Liver (tissue), 9 donors: Measurements from ENCODE around the gene POU3F4. TPM values are rescaled to one million over a fixed set of nuclear protein-coding genes. Genes with fewer than 3 reads are reported as not detected.

Experiments used
- DNase-seq: peaks from one replicate; pipeline ENCODE4 v3.0.0-alpha.2; 2017; ENCODE audit warnings: low spot score
- H3K27ac ChIP-seq, 2 donors: one replicate each; pipeline ENCODE4 v1.7.0; 2013; ENCODE audit warnings: inconsistent platforms in 2 of 2, low read length in 2 of 2, control low read depth in 1 of 2, low read depth in 1 of 2, mild to moderate bottlenecking in 1 of 2
- H3K27me3 ChIP-seq, 4 donors: one replicate each; pipeline versions ENCODE4 v1.6.1 to v1.7.0; 2013; ENCODE audit warnings: low read length in 3 of 4, inconsistent platforms in 1 of 4, mild to moderate bottlenecking in 1 of 4, moderate library complexity in 1 of 4; ENCODE audit not compliant: control insufficient read depth in 4 of 4, insufficient read depth in 4 of 4
- H3K36me3 ChIP-seq, 4 donors: one replicate each; pipeline versions ENCODE4 v1.6.1 to v1.7.0; 2013; ENCODE audit warnings: low read length in 3 of 4, mild to moderate bottlenecking in 3 of 4, low read depth in 1 of 4, moderate library complexity in 1 of 4; ENCODE audit not compliant: control insufficient read depth in 4 of 4, insufficient read depth in 3 of 4
- H3K4me1 ChIP-seq, 4 donors: one replicate each; pipeline versions ENCODE4 v1.6.1 to v1.7.0; 2013; ENCODE audit warnings: low read length in 3 of 4, mild to moderate bottlenecking in 3 of 4, moderate library complexity in 1 of 4; ENCODE audit not compliant: control insufficient read depth in 4 of 4, insufficient read depth in 4 of 4
- H3K4me3 ChIP-seq, 3 donors: one replicate each; pipeline versions ENCODE4 v1.6.1 to v1.7.0; 2013; ENCODE audit warnings: low read length in 3 of 3, control low read depth in 1 of 3, low read depth in 1 of 3, mild to moderate bottlenecking in 1 of 3
- H3K9ac ChIP-seq, 2 donors: one replicate each; pipeline ENCODE4 v1.7.0; 2013; ENCODE audit warnings: low read length in 2 of 2, mild to moderate bottlenecking in 2 of 2, moderate library complexity in 2 of 2, control low read depth in 1 of 2, low read depth in 1 of 2
- H3K9me3 ChIP-seq, 4 donors: one replicate each; pipeline versions ENCODE4 v1.6.1 to v1.7.0; 2013; ENCODE audit warnings: low read length in 3 of 4; ENCODE audit not compliant: control insufficient read depth in 4 of 4
- CTCF ChIP-seq: fragments of 150-350 bp; IDR thresholded peaks from 2 replicates; pipeline ENCODE4 v1.5.1; 2017; ENCODE audit warnings: improper control_type of control experiment, low read depth, low read length; ENCODE audit not compliant: missing input control
- EGR1 ChIP-seq, 2 donors: IDR thresholded peaks; 2 replicates each; pipeline ENCODE4 v1.6.1; 2016 to 2018; ENCODE audit warnings: antibody characterized with exemption in 2 of 2, low read depth in 2 of 2
- FOXA1 ChIP-seq: IDR thresholded peaks from 2 replicates; pipeline ENCODE4 v1.6.1; 2016; ENCODE audit warnings: antibody characterized with exemption
- HNF4A ChIP-seq, 2 donors: conservative IDR thresholded peaks; 2 replicates each; pipeline ENCODE4 v1.6.1; 2016; ENCODE audit warnings: antibody characterized with exemption in 2 of 2, mild to moderate bottlenecking in 2 of 2
- HNF4G ChIP-seq: IDR thresholded peaks from 2 replicates; pipeline ENCODE4 v1.6.1; 2016; ENCODE audit warnings: antibody characterized with exemption
- JUND ChIP-seq, 2 donors: IDR thresholded peaks; 2 replicates each; pipeline ENCODE4 v1.6.1; 2016; ENCODE audit warnings: antibody characterized with exemption in 2 of 2
- RAD21 ChIP-seq, 2 donors: IDR thresholded peaks; 2 replicates each; pipeline ENCODE4 v1.6.1; 2016; ENCODE audit warnings: antibody characterized with exemption in 2 of 2, mild to moderate bottlenecking in 2 of 2
- RXRA ChIP-seq, 2 donors: IDR thresholded peaks; 2 replicates each; pipeline ENCODE4 v1.6.1; 2017 to 2018; ENCODE audit warnings: antibody characterized with exemption in 2 of 2, mild to moderate bottlenecking in 1 of 2
- SP1 ChIP-seq: IDR thresholded peaks from 2 replicates; pipeline ENCODE4 v1.6.1; 2018; ENCODE audit warnings: antibody characterized with exemption, mild to moderate bottlenecking
- TAF1 ChIP-seq: conservative IDR thresholded peaks from 2 replicates; pipeline ENCODE4 v1.6.1; 2016; ENCODE audit warnings: antibody characterized with exemption, mild to moderate bottlenecking
- WGBS: extraction: QIAGEN DNeasy Blood & Tissue Kit; methylation state at CpG from one replicate; pipeline ENCODE4 v1.1.7; 2013; 5-methylcytosine and 5-hydroxymethylcytosine counted together
- polyA plus RNA-seq, 2 donors: library from polyadenylated mRNA; stranded (reverse) in 1 of 2; unstranded in 1 of 2; fragments of 200-250 nt in 1 of 2; fragments of >200 nt in 1 of 2; fragmentation: Nextera tagmentation in 1 of 2; extraction: Ambion mirVana in 1 of 2; gene quantifications; one replicate each; pipeline versions ENCODE4 v1.2.1 to v1.2.3, GENCODE V29; 2013 to 2015
- total RNA-seq, 2 donors: library from RNA; depleted of rRNA; stranded (reverse); fragments of >200 nt; gene quantifications; one replicate each; pipeline ENCODE4 v1.2.3, GENCODE V29; 2014
- TF ChIP-seq, protein P1 (sequence below): IDR thresholded peaks from 2 replicates; pipeline ENCODE4 v1.6.1; 2016; ENCODE audit warnings: antibody characterized with exemption
- TF ChIP-seq, protein P2 (sequence below): IDR thresholded peaks from 2 replicates; pipeline ENCODE4 v1.6.1; 2016; ENCODE audit warnings: antibody characterized with exemption
- TF ChIP-seq, protein P3 (sequence below): IDR thresholded peaks from 2 replicates; pipeline ENCODE4 v1.6.1; 2016; ENCODE audit warnings: antibody characterized with exemption, mild to moderate bottlenecking
- TF ChIP-seq, protein P4 (sequence below): IDR thresholded peaks from 2 replicates; pipeline ENCODE4 v1.6.1; 2016; ENCODE audit warnings: antibody characterized with exemption
- donor health status: healthy.
- donor health status: healthy.
- donor health status: healthy.
- donor health status: healthy.
- donor health status: healthy.

Gene POU3F4
- total and polyA plus RNA-seq, 4 donors: not detected

DNA sequence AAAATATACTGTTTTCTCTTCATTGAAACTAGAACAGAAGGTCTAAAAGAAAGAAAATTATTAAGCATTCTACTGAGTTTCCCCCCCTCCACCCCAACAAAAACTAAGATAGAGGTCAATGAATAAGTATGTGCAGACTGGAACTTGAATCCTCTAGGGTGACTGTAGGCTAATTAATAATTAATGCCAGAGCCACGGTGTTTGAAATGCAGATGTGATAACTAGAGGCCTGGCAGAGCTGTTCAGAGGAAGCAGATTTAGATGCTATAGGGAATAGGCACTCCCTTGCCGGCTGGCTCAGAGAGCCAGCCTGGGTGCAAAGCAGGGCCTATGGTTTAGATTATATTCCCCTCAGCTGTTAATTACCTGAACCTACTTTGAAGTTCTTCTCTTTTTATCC lies 12.2 kb upstream of the POU3F4 start:
- no peaks in the 10 kb centered on the region for H3K36me3 ChIP-seq
- no peaks in the 10 kb centered on the region for H3K4me1 ChIP-seq
- 46% methylated on average over 2 of the region's 2 CpGs for WGBS
- TF ChIP-seq, protein P1, sequence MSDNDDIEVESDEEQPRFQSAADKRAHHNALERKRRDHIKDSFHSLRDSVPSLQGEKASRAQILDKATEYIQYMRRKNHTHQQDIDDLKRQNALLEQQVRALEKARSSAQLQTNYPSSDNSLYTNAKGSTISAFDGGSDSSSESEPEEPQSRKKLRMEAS: no peak
- TF ChIP-seq RAD21 (IDR thresholded peaks at IDR 0.05) (no peak), HNF4A (conservative IDR thresholded peaks at IDR 0.05) (no peak), SP1 (no peak), JUND (IDR thresholded peaks at IDR 0.05) (no peak), RXRA (IDR thresholded peaks at IDR 0.05) (no peak), HNF4G (no peak), FOXA1 (no peak), CTCF (no peak)
- TF ChIP-seq, protein P2, sequence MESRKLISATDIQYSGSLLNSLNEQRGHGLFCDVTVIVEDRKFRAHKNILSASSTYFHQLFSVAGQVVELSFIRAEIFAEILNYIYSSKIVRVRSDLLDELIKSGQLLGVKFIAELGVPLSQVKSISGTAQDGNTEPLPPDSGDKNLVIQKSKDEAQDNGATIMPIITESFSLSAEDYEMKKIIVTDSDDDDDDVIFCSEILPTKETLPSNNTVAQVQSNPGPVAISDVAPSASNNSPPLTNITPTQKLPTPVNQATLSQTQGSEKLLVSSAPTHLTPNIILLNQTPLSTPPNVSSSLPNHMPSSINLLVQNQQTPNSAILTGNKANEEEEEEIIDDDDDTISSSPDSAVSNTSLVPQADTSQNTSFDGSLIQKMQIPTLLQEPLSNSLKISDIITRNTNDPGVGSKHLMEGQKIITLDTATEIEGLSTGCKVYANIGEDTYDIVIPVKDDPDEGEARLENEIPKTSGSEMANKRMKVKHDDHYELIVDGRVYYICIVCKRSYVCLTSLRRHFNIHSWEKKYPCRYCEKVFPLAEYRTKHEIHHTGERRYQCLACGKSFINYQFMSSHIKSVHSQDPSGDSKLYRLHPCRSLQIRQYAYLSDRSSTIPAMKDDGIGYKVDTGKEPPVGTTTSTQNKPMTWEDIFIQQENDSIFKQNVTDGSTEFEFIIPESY: no peak
- TF ChIP-seq, protein P3, sequence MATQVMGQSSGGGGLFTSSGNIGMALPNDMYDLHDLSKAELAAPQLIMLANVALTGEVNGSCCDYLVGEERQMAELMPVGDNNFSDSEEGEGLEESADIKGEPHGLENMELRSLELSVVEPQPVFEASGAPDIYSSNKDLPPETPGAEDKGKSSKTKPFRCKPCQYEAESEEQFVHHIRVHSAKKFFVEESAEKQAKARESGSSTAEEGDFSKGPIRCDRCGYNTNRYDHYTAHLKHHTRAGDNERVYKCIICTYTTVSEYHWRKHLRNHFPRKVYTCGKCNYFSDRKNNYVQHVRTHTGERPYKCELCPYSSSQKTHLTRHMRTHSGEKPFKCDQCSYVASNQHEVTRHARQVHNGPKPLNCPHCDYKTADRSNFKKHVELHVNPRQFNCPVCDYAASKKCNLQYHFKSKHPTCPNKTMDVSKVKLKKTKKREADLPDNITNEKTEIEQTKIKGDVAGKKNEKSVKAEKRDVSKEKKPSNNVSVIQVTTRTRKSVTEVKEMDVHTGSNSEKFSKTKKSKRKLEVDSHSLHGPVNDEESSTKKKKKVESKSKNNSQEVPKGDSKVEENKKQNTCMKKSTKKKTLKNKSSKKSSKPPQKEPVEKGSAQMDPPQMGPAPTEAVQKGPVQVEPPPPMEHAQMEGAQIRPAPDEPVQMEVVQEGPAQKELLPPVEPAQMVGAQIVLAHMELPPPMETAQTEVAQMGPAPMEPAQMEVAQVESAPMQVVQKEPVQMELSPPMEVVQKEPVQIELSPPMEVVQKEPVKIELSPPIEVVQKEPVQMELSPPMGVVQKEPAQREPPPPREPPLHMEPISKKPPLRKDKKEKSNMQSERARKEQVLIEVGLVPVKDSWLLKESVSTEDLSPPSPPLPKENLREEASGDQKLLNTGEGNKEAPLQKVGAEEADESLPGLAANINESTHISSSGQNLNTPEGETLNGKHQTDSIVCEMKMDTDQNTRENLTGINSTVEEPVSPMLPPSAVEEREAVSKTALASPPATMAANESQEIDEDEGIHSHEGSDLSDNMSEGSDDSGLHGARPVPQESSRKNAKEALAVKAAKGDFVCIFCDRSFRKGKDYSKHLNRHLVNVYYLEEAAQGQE: no peak
- TF ChIP-seq, protein P4, sequence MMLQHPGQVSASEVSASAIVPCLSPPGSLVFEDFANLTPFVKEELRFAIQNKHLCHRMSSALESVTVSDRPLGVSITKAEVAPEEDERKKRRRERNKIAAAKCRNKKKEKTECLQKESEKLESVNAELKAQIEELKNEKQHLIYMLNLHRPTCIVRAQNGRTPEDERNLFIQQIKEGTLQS: no peak
- no peak overlapping the region for H3K4me3 ChIP-seq
- H3K27me3 ChIP-seq: peaks cover 0 to under 1% (median 0%) of the 10 kb centered on the region in 4 donors
- H3K9me3 ChIP-seq: no peaks in the 10 kb centered on the region
- H3K27ac ChIP-seq: no peak overlapping the region
- no peak overlapping the region for H3K9ac ChIP-seq
- no peak for DNase-seq

DNA sequence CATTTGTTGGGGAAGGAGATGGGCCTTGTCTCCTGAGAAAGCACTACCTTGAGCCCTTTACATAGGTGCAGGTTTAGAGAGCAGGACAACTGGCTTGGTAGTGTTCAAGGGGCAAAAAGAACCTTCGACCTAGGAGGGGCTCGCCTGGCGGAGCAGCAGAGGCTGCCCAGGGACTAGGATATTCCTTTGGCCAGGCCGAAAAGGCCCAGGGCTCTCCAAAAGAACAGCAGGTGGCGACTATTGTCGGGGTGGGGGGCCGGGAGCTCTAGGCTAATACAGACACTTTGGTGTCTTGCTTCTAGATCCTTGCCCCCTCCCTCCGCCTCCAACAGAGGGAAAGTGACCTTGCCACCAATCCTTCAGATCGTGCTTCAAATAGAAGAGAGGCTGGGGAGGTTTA lies 7.1 kb upstream of the POU3F4 start:
- Histone ChIP-seq H3K27me3 (peaks cover 0 to 13% (median 3%) of the 10 kb centered on the region in 4 donors), H3K4me3 (no peak overlapping the region), H3K36me3 (no peaks in the 10 kb centered on the region), H3K9me3 (no peaks in the 10 kb centered on the region), H3K9ac (no peak overlapping the region), H3K27ac (no peak overlapping the region), H3K4me1 (no peaks in the 10 kb centered on the region)
- DNase-seq: no peak
- WGBS: 22% methylated on average over 9 of the region's 9 CpGs
- TF ChIP-seq RAD21 (IDR thresholded peaks at IDR 0.05) (no peak), EGR1 (IDR thresholded peaks at IDR 0.05; ENCODE audit: low read depth in 2 of 2) (no peak), HNF4A (conservative IDR thresholded peaks at IDR 0.05) (no peak), CTCF (no peak), HNF4G (no peak), TAF1 (no peak), FOXA1 (no peak), SP1 (no peak)
- TF ChIP-seq, protein P2: no peak
